D721Med (cell line): ENCODE data around the gene ZFAND6.

Source experiments
- DNase-seq: peaks from one replicate; pipeline ENCODE4 v3.0.0; 2011; ENCODE audit warnings: low spot score; ENCODE audit not compliant: insufficient read length
- FAIRE-seq: peaks from 2 replicates; lab custom pipeline; 2011; peaks lifted over from hg19 to GRCh38; lab: Jason Lieb, UNC
- TF ChIP-seq, protein P1 (sequence below): IDR thresholded peaks from 2 replicates; pipeline ENCODE4 v1.5.1; 2012; ENCODE audit warnings: mild to moderate bottlenecking, control low read depth; ENCODE audit not compliant: insufficient read depth; ENCODE audit errors: missing control alignments

The ZFAND6 gene

GRCh38 chr15:80167936-80168335 is 108.5 kb downstream of the ZFAND6 start:
- TF ChIP-seq, protein P1, sequence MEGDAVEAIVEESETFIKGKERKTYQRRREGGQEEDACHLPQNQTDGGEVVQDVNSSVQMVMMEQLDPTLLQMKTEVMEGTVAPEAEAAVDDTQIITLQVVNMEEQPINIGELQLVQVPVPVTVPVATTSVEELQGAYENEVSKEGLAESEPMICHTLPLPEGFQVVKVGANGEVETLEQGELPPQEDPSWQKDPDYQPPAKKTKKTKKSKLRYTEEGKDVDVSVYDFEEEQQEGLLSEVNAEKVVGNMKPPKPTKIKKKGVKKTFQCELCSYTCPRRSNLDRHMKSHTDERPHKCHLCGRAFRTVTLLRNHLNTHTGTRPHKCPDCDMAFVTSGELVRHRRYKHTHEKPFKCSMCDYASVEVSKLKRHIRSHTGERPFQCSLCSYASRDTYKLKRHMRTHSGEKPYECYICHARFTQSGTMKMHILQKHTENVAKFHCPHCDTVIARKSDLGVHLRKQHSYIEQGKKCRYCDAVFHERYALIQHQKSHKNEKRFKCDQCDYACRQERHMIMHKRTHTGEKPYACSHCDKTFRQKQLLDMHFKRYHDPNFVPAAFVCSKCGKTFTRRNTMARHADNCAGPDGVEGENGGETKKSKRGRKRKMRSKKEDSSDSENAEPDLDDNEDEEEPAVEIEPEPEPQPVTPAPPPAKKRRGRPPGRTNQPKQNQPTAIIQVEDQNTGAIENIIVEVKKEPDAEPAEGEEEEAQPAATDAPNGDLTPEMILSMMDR: no peak
- FAIRE-seq: no peak
- no peak for DNase-seq

- FAIRE-seq: no peak
- DNase-seq: no peak
- TF ChIP-seq, protein P1: no peak
These were observed 108.9 kb downstream of the ZFAND6 start for GRCh38 chr15:80168421-80168820.

GRCh38 chr15:80169768-80170357 is 110.4 kb downstream of the ZFAND6 start:
- DNase-seq: no peak
- TF ChIP-seq, protein P1: no peak
- FAIRE-seq: no peak

- FAIRE-seq (no peak), DNase-seq (no peak)
- TF ChIP-seq, protein P1: no peak
These were observed 111.1 kb downstream of the ZFAND6 start for GRCh38 chr15:80170596-80170995.

GRCh38 chr15:80171787-80172186 is 112.3 kb downstream of the ZFAND6 start:
- TF ChIP-seq, protein P1: no peak
- FAIRE-seq (no peak), DNase-seq (no peak)

DNA sequence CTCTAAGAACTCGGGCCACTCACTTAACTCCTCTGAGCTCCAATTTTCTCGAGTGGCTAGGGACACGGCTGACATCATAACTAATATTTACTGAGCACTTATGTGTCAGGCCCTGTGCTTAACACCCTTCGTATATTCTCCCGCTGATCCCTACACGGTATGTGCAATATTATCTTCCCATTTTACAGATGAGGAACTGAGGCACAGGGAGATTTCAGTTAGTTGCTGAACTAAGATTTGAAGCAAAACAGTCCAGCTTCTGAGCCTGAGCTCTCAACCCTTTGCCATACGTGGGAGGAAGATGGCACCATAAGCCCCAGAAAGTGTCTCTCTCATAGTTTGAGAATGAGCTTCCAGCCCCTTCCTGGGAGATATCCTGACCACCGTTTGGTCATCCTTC is 112.9 kb downstream of the ZFAND6 start:
- TF ChIP-seq, protein P1: no peak
- FAIRE-seq: no peak
- no peak for DNase-seq

GRCh38 chr15:80173022-80173759 is 113.7 kb downstream of the ZFAND6 start:
- FAIRE-seq (no peak), DNase-seq (peak; percentile 46)
- TF ChIP-seq, protein P1: peak; percentile 70
